HG02852 (cell line): Measurements from ENCODE around the gene RBM20.

Source experiments
- ATAC-seq: cut with Tn5 transposase; IDR thresholded peaks from one replicate; pipeline ENCODE4 v1.9.1; 2021; ENCODE audit warnings: mild to moderate bottlenecking, moderate library complexity; ENCODE audit not compliant: unreplicated experiment

The RBM20 gene

GRCh38 chr10:110803830-110804338, 159.7 kb downstream of the RBM20 start:
- peak; percentile 40 for ATAC-seq

GRCh38 chr10:110804376-110804775, 160.2 kb downstream of the RBM20 start:
- ATAC-seq: no peak

GRCh38 chr10:110805292-110805691, 161.2 kb downstream of the RBM20 start:
- ATAC-seq: no peak

GRCh38 chr10:110806335-110806734, 162.2 kb downstream of the RBM20 start:
- ATAC-seq: no peak

GRCh38 chr10:110808123-110808522, 164.0 kb downstream of the RBM20 start:
- ATAC-seq: no peak

GRCh38 chr10:110808615-110809014, 164.5 kb downstream of the RBM20 start:
- no peak for ATAC-seq

GRCh38 chr10:110810625-110811024, 166.5 kb downstream of the RBM20 start:
- no peak for ATAC-seq

- ATAC-seq: no peak
Measured at GRCh38 chr10:110811791-110812581, 167.8 kb downstream of the RBM20 start.

- ATAC-seq: no peak
Measured at GRCh38 chr10:110812583-110812982, 168.4 kb downstream of the RBM20 start.

- ATAC-seq: no peak
Measured at GRCh38 chr10:110813743-110814472, 169.8 kb downstream of the RBM20 start.

GRCh38 chr10:110815354-110816004, 171.3 kb downstream of the RBM20 start:
- peak; percentile 86 for ATAC-seq

GRCh38 chr10:110817614-110818013, 173.5 kb downstream of the RBM20 start:
- no peak for ATAC-seq

- no peak for ATAC-seq
Measured at GRCh38 chr10:110818311-110819256, 174.4 kb downstream of the RBM20 start.

GRCh38 chr10:110820321-110820814, 176.2 kb downstream of the RBM20 start:
- no peak for ATAC-seq

- ATAC-seq: no peak
Measured at GRCh38 chr10:110821508-110821907, 177.4 kb downstream of the RBM20 start.

GRCh38 chr10:110822035-110822711, 178.0 kb downstream of the RBM20 start:
- no peak for ATAC-seq

- ATAC-seq: no peak
Measured at GRCh38 chr10:110822712-110823311, 178.7 kb downstream of the RBM20 start.

GRCh38 chr10:110824152-110824441, 180.0 kb downstream of the RBM20 start:
- ATAC-seq: no peak

GRCh38 chr10:110824660-110825059, 180.5 kb downstream of the RBM20 start:
- ATAC-seq: no peak
